IPS-18a (cell line): Measurements from ENCODE around the gene JMJD7.

Experiments
- H3K27ac ChIP-seq: one replicate; pipeline ENCODE4 v1.5.1; 2013; ENCODE audit warnings: low read length
- H3K27me3 ChIP-seq: one replicate; pipeline ENCODE4 v1.6.1; 2013; ENCODE audit warnings: mild to moderate bottlenecking, low read length; ENCODE audit not compliant: control insufficient read depth, insufficient read depth
- H3K36me3 ChIP-seq: one replicate; pipeline ENCODE4 v1.6.1; 2013; ENCODE audit warnings: low read depth, low read length; ENCODE audit not compliant: control insufficient read depth
- H3K4me1 ChIP-seq: one replicate; pipeline ENCODE4 v1.6.1; 2013; ENCODE audit warnings: low read depth, low read length; ENCODE audit not compliant: control insufficient read depth
- H3K4me3 ChIP-seq: one replicate; pipeline ENCODE4 v1.5.1; 2013; ENCODE audit warnings: low read length
- H3K9ac ChIP-seq: one replicate; pipeline ENCODE4 v1.6.1; 2013; ENCODE audit warnings: mild to moderate bottlenecking, low read length, moderate library complexity
- H3K9me3 ChIP-seq: one replicate; pipeline ENCODE4 v1.6.1; 2013; ENCODE audit warnings: low read depth, low read length; ENCODE audit not compliant: control insufficient read depth

Gene JMJD7

DNA sequence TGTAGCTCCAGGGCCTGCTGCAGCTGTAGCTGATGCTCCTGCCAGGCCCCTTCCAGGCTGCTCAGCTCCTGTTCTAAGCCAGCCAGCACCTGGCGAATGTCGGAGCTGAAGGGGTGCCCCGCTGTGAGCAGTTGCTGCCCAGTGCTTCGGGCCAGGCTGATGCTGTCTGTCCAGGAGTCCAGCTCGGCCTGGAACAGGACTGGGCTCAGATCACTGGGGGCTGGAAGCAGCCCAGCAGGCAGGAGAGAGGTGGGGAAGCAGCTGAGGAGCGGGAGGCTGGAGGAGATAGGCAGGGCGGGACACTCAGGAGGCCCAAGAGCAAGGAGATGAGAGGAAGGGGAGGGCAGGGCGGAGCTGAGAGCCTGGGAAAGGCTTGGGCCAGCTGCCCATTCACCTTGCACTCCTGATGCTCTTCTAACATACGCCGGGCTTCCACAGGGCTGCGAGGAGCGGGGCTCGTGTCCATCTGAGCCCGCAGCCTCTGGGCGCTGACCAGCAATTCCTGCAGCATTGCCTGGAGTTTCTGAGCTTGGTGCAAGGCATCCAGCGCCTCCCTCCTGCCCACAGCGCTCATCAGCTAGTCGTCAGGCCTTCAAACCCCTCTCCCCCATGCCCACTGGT is 34.0 kb downstream of the JMJD7 start:
- Histone ChIP-seq H3K27ac (no peak overlapping the region), H3K4me1 (peaks cover 7% of the 10 kb centered on the region), H3K9me3 (no peaks in the 10 kb centered on the region), H3K27me3 (no peaks in the 10 kb centered on the region), H3K9ac (no peak overlapping the region), H3K4me3 (no peak overlapping the region), H3K36me3 (no peaks in the 10 kb centered on the region)

DNA sequence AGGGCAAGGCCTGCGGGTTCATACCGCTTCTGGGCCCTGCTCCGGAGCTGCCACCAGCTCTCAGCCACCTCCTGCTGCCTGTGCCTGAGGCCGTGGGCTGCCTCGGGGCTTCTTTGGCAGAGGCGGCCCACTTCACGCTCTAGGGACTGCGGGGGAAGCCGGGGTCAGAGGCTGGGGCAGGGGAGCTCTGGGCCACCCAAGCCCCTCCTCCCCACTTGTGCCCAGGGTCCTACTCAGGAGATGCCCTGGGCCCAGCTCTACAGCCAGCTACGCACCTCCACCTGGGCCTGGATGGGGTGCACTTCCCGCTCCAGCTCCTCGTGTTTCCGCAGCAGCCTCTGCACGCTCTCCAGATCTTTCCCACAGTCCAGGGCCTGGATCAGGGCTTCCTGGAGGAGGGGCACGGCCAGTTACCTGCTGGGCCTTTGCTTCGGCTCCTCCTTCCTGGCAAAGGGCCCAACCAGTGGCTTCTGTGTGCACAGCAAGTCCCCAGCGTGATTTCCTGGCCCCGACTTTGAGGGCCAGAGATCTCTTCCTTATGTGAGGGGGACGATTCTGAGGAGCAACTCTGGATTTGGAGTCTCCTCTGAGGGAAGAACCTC is 34.7 kb downstream of the JMJD7 start:
- H3K9ac ChIP-seq: no peak overlapping the region
- H3K9me3 ChIP-seq: no peaks in the 10 kb centered on the region
- no peaks in the 10 kb centered on the region for H3K36me3 ChIP-seq
- H3K27ac ChIP-seq: no peak overlapping the region
- peaks cover 7% of the 10 kb centered on the region for H3K4me1 ChIP-seq
- no peaks in the 10 kb centered on the region for H3K27me3 ChIP-seq
- H3K4me3 ChIP-seq: no peak overlapping the region

DNA sequence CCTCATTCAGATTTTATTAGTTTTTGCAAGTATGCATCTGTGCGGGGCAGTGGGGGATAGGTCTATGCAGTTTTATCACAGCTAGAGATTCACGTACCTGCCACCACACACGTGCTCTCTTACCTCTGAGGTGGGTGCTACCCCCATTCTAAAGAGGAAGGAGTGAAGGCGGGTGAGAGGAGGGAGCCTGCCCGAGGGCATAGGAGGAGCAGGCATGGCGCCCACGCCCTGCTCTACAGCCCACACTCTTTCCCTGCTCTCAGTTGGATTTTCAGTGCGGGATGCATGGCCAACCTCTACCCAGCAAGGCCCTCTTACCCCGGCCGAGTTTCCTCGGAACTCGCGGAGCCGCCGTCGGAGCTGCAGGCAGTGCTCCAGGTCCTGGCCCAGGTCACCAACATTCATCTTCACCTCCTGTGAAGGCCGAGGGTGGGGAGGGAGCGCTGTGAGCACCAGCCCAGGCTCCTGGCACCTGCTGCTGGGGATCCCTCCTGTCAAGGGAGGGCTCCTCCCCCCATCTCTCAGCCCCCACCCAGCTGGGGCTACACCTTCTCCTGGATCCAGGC is 37.7 kb downstream of the JMJD7 start:
- no peak overlapping the region for H3K27ac ChIP-seq
- no peaks in the 10 kb centered on the region for H3K27me3 ChIP-seq
- H3K9me3 ChIP-seq: no peaks in the 10 kb centered on the region
- no peak overlapping the region for H3K9ac ChIP-seq
- H3K4me1 ChIP-seq: peaks cover 7% of the 10 kb centered on the region
- no peaks in the 10 kb centered on the region for H3K36me3 ChIP-seq
- no peak overlapping the region for H3K4me3 ChIP-seq

DNA sequence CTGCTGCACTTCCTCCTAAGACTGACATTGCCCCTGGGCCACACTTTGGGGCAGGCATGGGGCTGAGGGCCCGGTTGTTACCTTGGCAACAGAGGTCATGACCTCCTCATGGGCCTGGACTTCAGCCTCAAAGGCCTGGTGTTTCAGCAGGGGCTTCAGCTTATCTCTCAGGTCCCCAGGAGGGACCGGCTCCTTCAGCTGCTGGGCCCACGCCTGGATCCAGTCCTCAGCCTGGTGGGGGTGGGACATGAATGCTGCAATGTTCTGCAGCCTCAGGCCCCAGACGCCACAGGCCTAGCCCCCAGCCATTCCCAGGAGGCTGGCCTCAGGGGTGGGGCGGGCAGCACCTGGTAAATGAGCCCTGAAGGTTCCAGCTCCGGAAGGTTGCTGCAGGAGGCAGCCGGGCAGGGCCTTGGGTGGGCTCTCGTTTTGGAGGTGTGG is 38.4 kb downstream of the JMJD7 start:
- H3K9ac ChIP-seq: no peak overlapping the region
- peaks cover 7% of the 10 kb centered on the region for H3K4me1 ChIP-seq
- H3K27ac ChIP-seq: no peak overlapping the region
- H3K36me3 ChIP-seq: no peaks in the 10 kb centered on the region
- no peaks in the 10 kb centered on the region for H3K27me3 ChIP-seq
- no peaks in the 10 kb centered on the region for H3K9me3 ChIP-seq
- no peak overlapping the region for H3K4me3 ChIP-seq

DNA sequence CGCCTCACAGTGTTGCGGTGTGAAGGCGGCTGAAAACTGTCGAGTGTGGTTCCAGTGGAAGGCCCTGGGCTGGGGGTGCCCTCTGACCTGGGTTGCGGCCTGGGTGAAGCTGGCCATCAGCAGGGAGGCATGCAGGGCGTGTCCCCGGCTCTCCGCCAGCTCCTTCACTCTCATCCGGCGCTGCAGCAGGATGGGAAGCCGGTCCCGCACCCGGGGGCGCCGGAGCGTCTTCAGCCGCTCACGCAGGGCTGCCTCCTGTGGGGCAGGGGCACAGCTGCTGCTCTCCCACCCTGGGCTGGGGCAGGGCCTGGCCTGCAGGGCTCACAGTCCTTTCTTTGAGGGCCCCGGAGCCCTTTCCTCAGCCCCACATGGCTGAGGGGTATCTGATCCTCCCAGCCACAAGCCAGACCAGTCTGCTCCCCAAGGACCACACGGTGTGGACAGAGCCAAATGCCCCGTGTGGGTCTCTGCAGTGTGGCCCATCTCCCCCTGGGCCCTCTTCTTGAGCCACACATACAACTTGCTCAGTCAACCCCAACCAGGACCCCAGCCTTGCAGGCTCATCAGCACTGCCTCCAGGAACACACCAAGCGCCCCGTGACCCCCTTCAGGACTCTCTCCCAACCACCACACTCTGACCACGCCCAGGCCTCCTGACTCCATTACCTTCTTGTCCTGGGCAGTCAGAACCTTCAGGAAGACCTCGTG is 39.1 kb downstream of the JMJD7 start:
- no peaks in the 10 kb centered on the region for H3K9me3 ChIP-seq
- H3K27me3 ChIP-seq: no peaks in the 10 kb centered on the region
- H3K27ac ChIP-seq: no peak overlapping the region
- H3K36me3 ChIP-seq: no peaks in the 10 kb centered on the region
- H3K4me3 ChIP-seq: no peak overlapping the region
- H3K9ac ChIP-seq: no peak overlapping the region
- peaks cover 7% of the 10 kb centered on the region for H3K4me1 ChIP-seq

DNA sequence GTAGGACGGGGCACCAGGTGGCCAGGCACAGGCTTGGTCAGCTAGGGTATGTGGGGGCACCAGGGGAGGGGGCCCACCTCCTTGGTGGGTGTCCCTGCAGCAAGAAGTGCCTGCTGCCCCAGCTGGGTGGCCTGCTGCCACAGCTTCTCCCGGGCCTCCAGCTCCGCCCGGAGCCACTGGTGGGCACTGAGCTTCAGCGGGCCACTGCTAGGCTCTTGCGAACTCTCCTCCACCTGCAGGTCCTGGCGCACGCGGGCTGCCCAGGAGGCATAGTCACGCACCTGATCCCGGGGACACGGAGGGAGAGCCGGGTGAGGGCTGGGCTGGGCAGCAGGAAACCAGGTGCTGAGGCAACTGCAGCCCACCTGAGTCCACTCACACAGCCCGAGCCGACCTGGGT is 40.4 kb downstream of the JMJD7 start:
- no peak overlapping the region for H3K27ac ChIP-seq
- H3K4me1 ChIP-seq: no peaks in the 10 kb centered on the region
- no peaks in the 10 kb centered on the region for H3K27me3 ChIP-seq
- H3K9me3 ChIP-seq: no peaks in the 10 kb centered on the region
- no peaks in the 10 kb centered on the region for H3K36me3 ChIP-seq
- no peak overlapping the region for H3K4me3 ChIP-seq
- no peak overlapping the region for H3K9ac ChIP-seq

DNA sequence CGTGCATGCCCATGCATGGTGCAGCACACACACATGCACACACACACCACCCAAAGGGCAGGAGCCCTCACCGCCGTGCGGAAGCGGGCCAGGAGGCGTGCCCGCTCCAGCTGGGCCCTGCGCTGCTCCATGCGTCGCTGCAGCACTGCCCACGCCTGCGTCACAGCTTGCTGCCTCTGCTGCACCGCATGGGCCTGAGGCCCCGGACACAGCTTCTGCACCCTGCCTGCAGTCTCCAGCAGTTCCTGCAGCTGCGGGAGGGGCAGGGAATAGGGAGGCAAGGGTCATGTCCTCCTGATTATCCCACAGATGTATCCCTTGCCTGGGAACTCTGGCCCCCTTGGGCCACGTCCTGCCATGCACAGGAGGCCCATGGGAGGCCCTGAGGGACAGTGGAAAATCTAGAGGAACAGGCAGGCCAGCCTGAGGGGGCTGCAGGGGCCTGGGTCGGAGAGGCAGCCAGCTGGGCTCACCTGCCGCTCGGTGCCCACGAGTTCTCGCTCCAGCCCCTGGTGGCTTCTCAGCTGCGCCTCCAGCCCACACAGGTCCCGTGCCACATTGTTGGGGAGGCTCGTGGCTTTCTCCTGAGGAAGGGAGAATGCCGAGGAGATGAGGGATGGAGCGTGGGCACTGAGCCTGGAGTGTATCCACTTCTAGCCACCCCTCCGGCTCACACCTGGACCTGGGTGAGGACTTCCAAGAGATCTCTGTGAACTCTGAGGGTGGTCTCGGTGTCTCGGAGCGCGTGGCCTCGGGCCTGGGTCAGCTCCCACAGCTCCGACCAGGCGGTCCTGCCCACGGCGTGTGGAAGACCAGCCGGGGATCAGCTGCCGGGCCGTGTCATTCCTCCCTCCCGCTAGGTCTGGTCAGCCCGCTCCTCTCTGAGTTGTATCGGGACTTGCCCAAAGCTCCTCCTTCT is 42.1 kb downstream of the JMJD7 start:
- Histone ChIP-seq H3K9me3 (no peaks in the 10 kb centered on the region), H3K4me3 (no peak overlapping the region), H3K36me3 (no peaks in the 10 kb centered on the region), H3K27ac (no peak overlapping the region), H3K4me1 (no peaks in the 10 kb centered on the region), H3K9ac (no peak overlapping the region), H3K27me3 (no peaks in the 10 kb centered on the region)

DNA sequence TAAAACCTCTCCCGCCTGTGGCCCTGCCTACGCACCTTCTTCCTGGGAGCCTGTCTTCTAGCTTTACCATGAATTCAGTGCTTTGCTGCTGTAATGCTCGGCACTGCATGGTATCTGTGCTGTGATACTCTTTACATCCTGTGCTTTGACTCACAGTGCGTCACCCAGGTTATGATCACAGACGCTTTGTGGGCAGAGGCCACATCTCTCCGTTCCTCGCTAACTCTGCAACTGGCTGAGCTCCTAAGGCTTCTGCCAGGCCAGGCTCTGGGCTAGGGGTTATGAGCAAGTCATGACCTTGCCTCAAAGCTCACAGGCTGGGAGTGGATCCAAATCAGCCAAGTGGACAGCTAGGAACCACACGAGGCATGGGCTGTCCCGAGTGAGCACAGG is 42.8 kb downstream of the JMJD7 start:
- H3K9ac ChIP-seq: no peak overlapping the region
- no peaks in the 10 kb centered on the region for H3K27me3 ChIP-seq
- H3K36me3 ChIP-seq: no peaks in the 10 kb centered on the region
- H3K27ac ChIP-seq: no peak overlapping the region
- H3K4me1 ChIP-seq: no peaks in the 10 kb centered on the region
- no peak overlapping the region for H3K4me3 ChIP-seq
- no peaks in the 10 kb centered on the region for H3K9me3 ChIP-seq

DNA sequence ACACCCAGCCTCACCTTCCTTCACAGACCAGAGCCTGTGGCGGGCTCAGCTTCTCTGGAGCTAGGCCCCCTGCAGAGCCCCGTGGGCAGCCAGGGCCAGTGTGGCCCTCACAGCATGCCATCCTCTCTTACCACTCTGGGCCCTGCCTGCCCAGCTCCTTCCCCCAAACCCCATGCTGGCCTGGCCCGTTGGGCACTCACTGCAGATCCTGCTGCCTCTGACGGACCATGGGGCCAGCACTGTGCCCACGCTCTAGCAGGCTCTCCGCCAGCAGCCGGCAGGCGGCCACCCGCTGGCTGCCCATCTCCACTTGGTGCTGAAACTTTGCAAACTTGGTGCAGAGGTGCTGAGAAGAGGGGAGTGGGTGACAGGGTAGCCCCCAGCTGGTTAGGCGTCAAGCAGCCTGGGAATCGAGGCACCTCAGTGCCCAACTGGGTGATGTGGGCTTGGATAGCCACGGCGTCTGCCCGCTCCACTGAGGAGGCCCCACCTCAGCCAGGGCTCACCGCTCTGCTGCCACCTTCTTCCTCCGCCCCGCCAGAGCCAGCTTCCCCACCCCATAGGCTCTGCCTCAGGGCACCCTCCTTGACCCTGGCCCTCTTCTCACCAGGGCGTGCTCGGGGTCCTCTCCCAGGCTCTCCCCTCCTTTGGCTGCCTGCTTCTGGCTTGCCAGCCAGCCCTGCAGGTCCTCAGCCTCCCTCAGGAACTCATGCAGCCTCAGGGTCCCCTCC is 43.4 kb downstream of the JMJD7 start:
- Histone ChIP-seq H3K36me3 (no peaks in the 10 kb centered on the region), H3K4me3 (no peak overlapping the region), H3K27me3 (no peaks in the 10 kb centered on the region), H3K27ac (no peak overlapping the region), H3K9ac (no peak overlapping the region), H3K9me3 (no peaks in the 10 kb centered on the region), H3K4me1 (no peaks in the 10 kb centered on the region)

DNA sequence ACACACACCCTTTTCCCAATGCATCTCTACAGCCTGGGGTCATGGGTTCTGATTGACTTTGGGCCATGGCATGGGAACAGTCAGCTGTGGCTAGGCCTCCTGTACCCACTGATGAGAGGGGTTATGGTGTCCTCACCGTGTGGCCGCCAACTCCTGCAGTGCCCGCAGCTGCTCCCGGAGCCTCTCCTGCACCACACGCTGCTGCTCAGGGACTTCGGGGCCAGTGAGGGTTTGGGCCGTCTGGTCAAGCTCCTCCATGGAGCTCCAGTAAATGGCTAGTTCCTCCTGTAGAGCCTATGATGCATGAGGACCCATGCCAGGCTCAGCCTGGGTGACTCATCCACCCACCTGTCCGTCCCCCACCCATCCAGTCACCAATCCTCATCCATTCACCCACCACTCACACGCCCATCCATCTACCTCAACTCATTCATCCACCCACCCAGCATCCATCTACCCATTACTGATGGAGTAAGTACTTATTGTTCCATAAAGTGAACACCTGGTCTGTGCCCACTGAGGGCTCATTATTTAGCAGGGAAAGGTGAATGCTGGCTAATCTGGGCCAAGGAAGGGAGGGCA is 44.4 kb downstream of the JMJD7 start:
- Histone ChIP-seq H3K27me3 (no peaks in the 10 kb centered on the region), H3K4me1 (no peaks in the 10 kb centered on the region), H3K36me3 (no peaks in the 10 kb centered on the region), H3K4me3 (no peak overlapping the region), H3K9ac (no peak overlapping the region), H3K27ac (no peak overlapping the region), H3K9me3 (no peaks in the 10 kb centered on the region)
